ENCODE measurements around the gene AEBP1.

Gene AEBP1

GRCh38 chr7:44106311-44107065, 2.3 kb downstream of the AEBP1 start:
- no peak for DNase-seq

GRCh38 chr7:44107116-44107960, 3.2 kb downstream of the AEBP1 start:
- no peak for DNase-seq

GRCh38 chr7:44107961-44108767, 4.0 kb downstream of the AEBP1 start:
- DNase-seq: no peak

GRCh38 chr7:44108768-44109750, 4.9 kb downstream of the AEBP1 start:
- no peak for DNase-seq

- DNase-seq: no peak
Observed at GRCh38 chr7:44109991-44110390, 5.8 kb downstream of the AEBP1 start.

- no peak for DNase-seq
Observed at GRCh38 chr7:44110719-44111635, 6.8 kb downstream of the AEBP1 start.

- DNase-seq: no peak
Observed at GRCh38 chr7:44111761-44112160, 7.6 kb downstream of the AEBP1 start.

GRCh38 chr7:44112231-44112996, 8.3 kb downstream of the AEBP1 start:
- DNase-seq: no peak

GRCh38 chr7:44112997-44113763, 9.0 kb downstream of the AEBP1 start:
- no peak for DNase-seq

GRCh38 chr7:44113764-44114354, 9.7 kb downstream of the AEBP1 start:
- no peak for DNase-seq

- DNase-seq: no peak
Observed at GRCh38 chr7:44114586-44115310, 10.6 kb downstream of the AEBP1 start.

GRCh38 chr7:44116087-44116788, 12.1 kb downstream of the AEBP1 start:
- DNase-seq: no peak

- no peak for DNase-seq
Observed at GRCh38 chr7:44116789-44117666, 12.9 kb downstream of the AEBP1 start.

- DNase-seq: no peak
Observed at GRCh38 chr7:44117801-44118429, 13.8 kb downstream of the AEBP1 start.

GRCh38 chr7:44119829-44120380, 15.8 kb downstream of the AEBP1 start:
- DNase-seq: no peak

GRCh38 chr7:44120395-44120794, 16.2 kb downstream of the AEBP1 start:
- DNase-seq: no peak

All from hematopoietic multipotent progenitor cell treated with erythropoietin and hydrocortisone succinate and interleukin-3 and kit ligand, for 8 days (in vitro differentiated cells).